T-cell (primary cell): ENCODE results near the gene HTRA1. TPM values are rescaled to one million over a fixed set of nuclear protein-coding genes. Genes with fewer than 3 reads are reported as not detected.

Source experiments
- ATAC-seq, 4 experiments: fragments of 200-7000 bp in 3 of 4; fragments of 150-1000 bp in 1 of 4; cut with Tn5 transposase; replicated peaks in 1 of 4; 1 replicate in 3 of 4; 2 replicates in 1 of 4; pipeline ENCODE4 v1.10.0; 2021; ENCODE audit warnings: moderate library complexity in 3 of 4, mild to moderate bottlenecking in 2 of 4, moderate number of reproducible peaks in 1 of 4
- CTCF ChIA-PET, 2 donors: fragments of 300-600 bp; sonication (Branson Sonifier 250); formaldehyde crosslinking; loops; one replicate each; lab custom pipeline; 2022; ENCODE audit warnings: antibody characterized with exemption in 2 of 2; lab: Charles Lee
- POLR2A ChIA-PET, 2 donors: fragments of 300-600 bp; sonication (Branson Sonifier 250); formaldehyde crosslinking; loops; one replicate each; lab custom pipeline; 2022; ENCODE audit warnings: antibody characterized with exemption in 2 of 2; lab: Charles Lee
- DNase-seq, 35 experiments: peaks; one replicate each; pipeline versions ENCODE4 v3.0.0 to v3.0.0-alpha.2; 2013 to 2023
- H3K27ac ChIP-seq: one replicate; pipeline ENCODE4 v1.5.1; 2013; ENCODE audit warnings: low read length
- H3K27me3 ChIP-seq, 2 experiments: replicated peaks in 1 of 2; 1 replicate in 1 of 2; 2 replicates in 1 of 2; pipeline versions ENCODE4 v1.6.1 to v1.7.0; 2013; ENCODE audit warnings: low read length in 1 of 2, mixed read lengths in 1 of 2; ENCODE audit not compliant: control insufficient read depth in 2 of 2, insufficient read depth in 2 of 2; ENCODE audit errors: extremely low read depth in 1 of 2
- H3K36me3 ChIP-seq, 2 donors: 1 replicate in 1 of 2; 2 replicates in 1 of 2; pipeline versions ENCODE4 v1.6.1 to v1.7.0; 2013; ENCODE audit warnings: low read length in 1 of 2; ENCODE audit not compliant: control insufficient read depth in 2 of 2, insufficient read depth in 1 of 2; ENCODE audit errors: extremely low read depth in 1 of 2
- H3K4me1 ChIP-seq, 2 experiments: 1 replicate in 1 of 2; 2 replicates in 1 of 2; pipeline versions ENCODE4 v1.6.1 to v1.7.0; 2013; ENCODE audit warnings: low read length in 2 of 2, mixed read lengths in 1 of 2; ENCODE audit not compliant: insufficient read depth in 2 of 2, control insufficient read depth in 1 of 2; ENCODE audit errors: extremely low read depth in 1 of 2
- H3K4me3 ChIP-seq, 2 donors: 1 replicate in 1 of 2; 2 replicates in 1 of 2; pipeline versions ENCODE4 v1.5.1 to v1.7.0; 2013; ENCODE audit warnings: mild to moderate bottlenecking in 2 of 2, low read length in 1 of 2, moderate library complexity in 1 of 2; ENCODE audit not compliant: control insufficient read depth in 1 of 2; ENCODE audit errors: extremely low read depth in 1 of 2
- H3K9me3 ChIP-seq: 2 replicates; pipeline ENCODE4 v1.7.0; 2013
- H3K27ac Mint-ChIP-seq, 2 donors: one replicate each; pipeline ENCODE4 v1.8.0; 2020 to 2021; ENCODE audit warnings: mild to moderate bottlenecking in 2 of 2, mixed read lengths in 2 of 2
- H3K27me3 Mint-ChIP-seq, 2 donors: one replicate each; pipeline ENCODE4 v1.8.0; 2021 to 2022; ENCODE audit warnings: mixed read lengths in 2 of 2
- H3K36me3 Mint-ChIP-seq: one replicate; pipeline ENCODE4 v1.8.0; 2021; ENCODE audit warnings: mixed read lengths
- H3K4me1 Mint-ChIP-seq, 3 donors: one replicate each; pipeline ENCODE4 v1.8.0; 2020 to 2022; ENCODE audit warnings: mixed read lengths in 3 of 3, mild to moderate bottlenecking in 1 of 3
- H3K4me3 Mint-ChIP-seq, 3 donors: one replicate each; pipeline ENCODE4 v1.8.0; 2020 to 2022; ENCODE audit warnings: mild to moderate bottlenecking in 3 of 3, mixed read lengths in 3 of 3, moderate library complexity in 3 of 3
- H3K9me3 Mint-ChIP-seq, 3 donors: one replicate each; pipeline ENCODE4 v1.8.0; 2020 to 2022; ENCODE audit warnings: mixed read lengths in 3 of 3
- WGBS: methylation state at CpG from one replicate; pipeline ENCODE4 v1.1.5; 2013; ENCODE audit warnings: missing lambda C conversion rate; ENCODE audit not compliant: insufficient coverage; 5-methylcytosine and 5-hydroxymethylcytosine counted together
- total RNA-seq, 35 experiments: library from RNA in 6 of 35; stranded (reverse) in 6 of 35; fragments of 120-200 nt in 1 of 35; gene quantifications; one replicate each; pipeline versions ENCODE4 v1.2.1 to v1.2.4 and lab custom pipeline; 2013 to 2026

Gene HTRA1
- total RNA-seq, 5 donors from 2014 or later (not counting 1 experiment from before 2014, with no cell fraction given) = 0.51 to 0.56 (median 0.55) TPM; not detected in 2

DNA sequence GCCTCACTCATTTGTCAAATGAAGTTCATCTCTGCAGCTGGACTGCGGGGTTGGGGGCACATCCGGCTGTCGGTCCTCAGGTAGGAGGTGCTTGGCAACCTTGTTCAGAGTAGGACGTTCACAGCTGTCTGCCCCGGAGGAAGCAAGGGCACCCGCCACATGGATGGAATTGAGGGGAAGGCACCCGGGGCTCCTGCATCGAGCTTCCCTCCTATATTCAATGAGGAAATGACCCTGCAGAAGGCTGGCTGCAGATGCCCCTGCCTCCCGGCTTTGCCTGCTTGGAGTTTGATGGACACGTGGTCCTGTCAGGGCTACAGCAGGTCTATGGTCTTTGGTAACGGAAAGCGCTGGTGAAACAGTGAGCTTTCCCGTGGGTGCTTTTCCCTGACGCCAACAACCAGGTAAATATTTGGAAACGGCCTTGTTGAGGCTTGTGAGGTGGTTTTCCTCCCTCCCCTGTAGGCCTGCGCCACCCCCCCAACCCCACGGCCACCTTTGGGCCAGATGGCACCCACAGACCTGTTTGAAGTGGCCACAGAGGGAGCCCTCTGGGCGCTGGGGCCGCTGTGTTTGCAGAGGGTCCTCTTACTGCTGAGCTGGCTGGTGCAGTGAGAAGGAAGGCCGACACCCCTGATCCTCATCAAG, 32.9 kb downstream of the HTRA1 start:
- Histone ChIP-seq H3K27ac (no peak overlapping the region), H3K27me3 (peaks cover 0 to 20% of the 10 kb centered on the region in 2 experiments), H3K36me3 (no peaks in the 10 kb centered on the region), H3K9me3 (no peaks in the 10 kb centered on the region), H3K4me1 (peaks cover 0 to 26% of the 10 kb centered on the region in 2 experiments), H3K4me3 (no peak overlapping the region)
- Mint-ChIP-seq H3K9me3 (no peaks in the 10 kb centered on the region), H3K4me1 (peaks cover 18 to 41% (median 27%) of the 10 kb centered on the region in 3 donors), H3K4me3 (no peak overlapping the region), H3K36me3 (no peaks in the 10 kb centered on the region), H3K27me3 (peaks cover 0 to 8% of the 10 kb centered on the region in 2 donors), H3K27ac (peak overlapping the region in 1 of 2 donors; percentile 31)
- CTCF ChIA-PET = interaction anchor here in 1 of 2 donors (0.6 kb wide), 1 partner anchor 192 kb away, joined by 3 read pairs; no protein-coding TSS in a partner anchor
- no peak for DNase-seq
- WGBS = 89% methylated on average over 8 of the region's 20 CpGs
- no peak for ATAC-seq
- POLR2A ChIA-PET = no interaction called here

GRCh38 chr10:122494833-122495232, 33.5 kb downstream of the HTRA1 start:
- Histone ChIP-seq H3K27ac (no peak overlapping the region), H3K27me3 (peaks cover 0 to 20% of the 10 kb centered on the region in 2 experiments), H3K36me3 (no peaks in the 10 kb centered on the region), H3K4me3 (no peak overlapping the region), H3K9me3 (no peaks in the 10 kb centered on the region), H3K4me1 (peaks cover 0 to 26% of the 10 kb centered on the region in 2 experiments)
- POLR2A ChIA-PET = no interaction called here
- H3K36me3 Mint-ChIP-seq = no peaks in the 10 kb centered on the region
- no peak overlapping the region for H3K4me3 Mint-ChIP-seq
- no peaks in the 10 kb centered on the region for H3K9me3 Mint-ChIP-seq
- H3K27me3 Mint-ChIP-seq = peaks cover 0 to 8% of the 10 kb centered on the region in 2 donors
- ATAC-seq = no peak
- WGBS = 96% methylated on average over 13 of the region's 14 CpGs
- CTCF ChIA-PET = interaction anchor here in 1 of 2 donors (0.6 kb wide), 1 partner anchor 192 kb away, joined by 3 read pairs; no protein-coding TSS in a partner anchor
- no peak overlapping the region for H3K27ac Mint-ChIP-seq
- no peak for DNase-seq
- peaks cover 18 to 41% (median 27%) of the 10 kb centered on the region in 3 donors for H3K4me1 Mint-ChIP-seq

DNA sequence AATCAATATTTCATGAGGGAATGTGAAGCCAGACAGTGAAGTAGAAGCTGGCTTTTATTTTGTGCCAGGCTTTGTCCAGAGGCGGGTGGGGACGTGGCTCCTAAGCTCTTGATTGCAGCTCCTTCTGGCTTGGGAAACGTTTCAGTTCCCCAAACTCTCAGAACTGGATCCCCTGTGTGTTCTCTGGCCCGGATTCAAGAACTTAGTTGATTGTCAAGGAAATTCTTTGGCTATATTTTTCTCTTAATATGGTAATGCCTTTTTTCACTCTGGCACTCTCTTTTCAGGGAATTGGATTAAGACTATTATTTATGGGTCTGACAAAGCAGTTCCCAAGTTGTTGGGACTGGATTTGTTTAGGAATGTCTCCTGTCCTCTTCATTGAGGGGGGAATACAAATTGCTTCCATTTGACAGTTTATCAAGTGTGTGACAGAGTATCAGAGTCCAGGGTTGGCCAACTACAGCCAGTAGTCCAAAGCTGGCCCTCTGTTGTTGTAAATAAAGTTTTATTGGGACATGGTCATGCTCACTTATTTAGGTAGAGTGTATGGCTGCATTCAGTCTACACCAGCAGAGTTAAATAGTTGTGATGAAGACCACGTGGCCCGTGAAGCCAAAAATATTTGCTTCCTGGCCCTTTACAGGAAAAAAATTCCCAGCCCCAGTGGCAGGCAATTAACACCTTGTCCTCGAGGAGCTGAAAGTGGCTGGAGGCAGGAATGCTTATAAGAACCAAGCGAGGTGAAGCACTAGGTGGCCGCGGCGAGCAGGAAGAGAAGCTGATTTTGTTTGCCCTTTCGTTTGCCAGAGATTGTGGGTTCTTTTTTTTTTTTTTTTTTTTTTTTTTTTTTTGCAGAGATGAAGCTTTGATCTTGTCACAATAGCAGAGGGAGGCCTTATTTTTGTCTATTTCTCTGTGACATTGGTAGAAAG, 34.3 kb downstream of the HTRA1 start:
- peaks cover 0 to 26% of the 10 kb centered on the region in 2 experiments for H3K4me1 ChIP-seq
- no peaks in the 10 kb centered on the region for H3K9me3 Mint-ChIP-seq
- peak in 2 of 4 experiments; percentile 22 to 28 for ATAC-seq
- WGBS = 57% methylated on average over 3 of the region's 12 CpGs
- H3K4me1 Mint-ChIP-seq = peaks cover 18 to 38% (median 26%) of the 10 kb centered on the region in 3 donors
- peaks cover 0 to 17% of the 10 kb centered on the region in 2 experiments for H3K27me3 ChIP-seq
- POLR2A ChIA-PET = interaction anchor here (0.6 kb wide), 2 partner anchors 37 to 56 kb away, joined by 3 read pairs; no protein-coding TSS in a partner anchor
- no peaks in the 10 kb centered on the region for H3K9me3 ChIP-seq
- peak overlapping the region in 1 of 2 donors; percentile 41 for H3K27ac Mint-ChIP-seq
- H3K36me3 Mint-ChIP-seq = no peaks in the 10 kb centered on the region
- peak in 11 of 35 experiments; percentile 6 to 45 (median 12) for DNase-seq
- H3K27ac ChIP-seq = no peak overlapping the region
- no peaks in the 10 kb centered on the region for H3K36me3 ChIP-seq
- H3K4me3 Mint-ChIP-seq = peak overlapping the region in 2 of 3 donors; percentile 31 to 32
- H3K27me3 Mint-ChIP-seq = peaks cover 0 to 8% of the 10 kb centered on the region in 2 donors
- CTCF ChIA-PET = interaction anchor here (0.6 to 1.1 kb wide), 4 partner anchors 17 to 70 kb away, joined by 3 to 6 read pairs (median 4); no protein-coding TSS in a partner anchor
- no peak overlapping the region for H3K4me3 ChIP-seq

DNA sequence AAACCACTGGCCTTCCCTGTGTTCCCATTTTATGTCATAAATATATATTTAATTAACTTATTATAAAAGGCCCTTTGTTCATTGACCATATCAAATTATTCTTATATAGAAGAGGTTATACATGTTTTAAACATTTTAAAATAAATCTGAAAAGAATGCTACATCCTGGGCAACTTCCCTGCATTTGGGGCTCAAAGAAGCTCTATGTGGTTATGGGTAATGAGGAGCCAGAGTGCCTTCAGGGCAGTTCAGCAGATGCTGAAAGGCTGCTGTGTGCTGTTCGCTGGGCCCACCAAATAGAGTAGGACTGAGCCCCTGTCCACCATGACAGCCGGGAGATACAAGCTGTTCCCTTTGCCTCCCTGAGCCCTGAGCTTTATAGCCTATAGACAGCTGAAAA, 35.9 kb downstream of the HTRA1 start:
- WGBS = 95% methylated on average over 2 of the region's 2 CpGs
- ChIA-PET POLR2A (interaction anchor here in 1 of 2 donors (0.6 kb wide), 1 partner anchor 52 kb away, joined by 3 read pairs; no protein-coding TSS in a partner anchor), CTCF (no interaction called here)
- no peak overlapping the region for H3K27ac ChIP-seq
- H3K9me3 Mint-ChIP-seq = no peaks in the 10 kb centered on the region
- no peak overlapping the region for H3K4me3 Mint-ChIP-seq
- ATAC-seq = no peak
- H3K4me1 ChIP-seq = peaks cover 0 to 10% of the 10 kb centered on the region in 2 experiments
- H3K27ac Mint-ChIP-seq = no peak overlapping the region
- no peak for DNase-seq
- H3K27me3 ChIP-seq = peaks cover 0 to 12% of the 10 kb centered on the region in 2 experiments
- no peaks in the 10 kb centered on the region for H3K36me3 Mint-ChIP-seq
- peaks cover 0 to 8% of the 10 kb centered on the region in 2 donors for H3K27me3 Mint-ChIP-seq
- no peaks in the 10 kb centered on the region for H3K9me3 ChIP-seq
- H3K36me3 ChIP-seq = no peaks in the 10 kb centered on the region
- H3K4me1 Mint-ChIP-seq = peaks cover 11 to 24% (median 14%) of the 10 kb centered on the region in 3 donors
- H3K4me3 ChIP-seq = no peak overlapping the region

GRCh38 chr10:122498521-122498920, 37.2 kb downstream of the HTRA1 start:
- Mint-ChIP-seq H3K27ac (no peak overlapping the region), H3K36me3 (no peaks in the 10 kb centered on the region), H3K4me1 (peaks cover 11 to 21% (median 14%) of the 10 kb centered on the region in 3 donors), H3K9me3 (no peaks in the 10 kb centered on the region), H3K27me3 (peaks cover 0 to 8% of the 10 kb centered on the region in 2 donors), H3K4me3 (no peak overlapping the region)
- no peak overlapping the region for H3K27ac ChIP-seq
- DNase-seq (no peak), ATAC-seq (no peak)
- H3K9me3 ChIP-seq = no peaks in the 10 kb centered on the region
- ChIA-PET CTCF (no interaction called here), POLR2A (no interaction called here)
- no peak overlapping the region for H3K4me3 ChIP-seq
- peaks cover 0 to 12% of the 10 kb centered on the region in 2 experiments for H3K27me3 ChIP-seq
- WGBS = 90% methylated on average over 3 of the region's 5 CpGs
- H3K36me3 ChIP-seq = no peaks in the 10 kb centered on the region
- H3K4me1 ChIP-seq = peaks cover 0 to 10% of the 10 kb centered on the region in 2 experiments

DNA sequence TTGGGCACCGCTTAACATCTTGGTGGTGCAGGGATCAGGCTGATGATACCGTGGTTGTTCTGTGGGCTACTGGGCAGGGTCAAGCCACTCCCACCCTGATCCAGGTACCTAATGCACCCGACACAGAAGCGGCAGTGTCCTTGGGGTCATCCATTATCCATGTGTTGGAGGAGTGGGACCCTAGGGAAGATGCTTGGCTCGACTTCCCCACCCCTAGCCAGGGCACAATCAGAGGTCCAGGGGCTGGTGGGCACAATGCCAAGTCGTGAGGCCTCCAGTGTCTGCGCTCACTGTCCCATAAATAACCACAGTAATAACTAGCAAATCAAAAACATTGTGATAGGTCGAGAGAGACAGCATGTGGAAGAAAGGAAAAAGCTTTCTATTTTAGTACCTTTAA, 37.7 kb downstream of the HTRA1 start:
- H3K4me3 ChIP-seq = no peak overlapping the region
- H3K36me3 ChIP-seq = no peaks in the 10 kb centered on the region
- ATAC-seq (no peak), DNase-seq (no peak)
- no peak overlapping the region for H3K27ac ChIP-seq
- peaks cover 0 to 10% of the 10 kb centered on the region in 2 experiments for H3K4me1 ChIP-seq
- CTCF ChIA-PET = no interaction called here
- no peak overlapping the region for H3K4me3 Mint-ChIP-seq
- no peaks in the 10 kb centered on the region for H3K36me3 Mint-ChIP-seq
- no peaks in the 10 kb centered on the region for H3K9me3 ChIP-seq
- no peak overlapping the region for H3K27ac Mint-ChIP-seq
- peaks cover 0 to 5% of the 10 kb centered on the region in 2 donors for H3K27me3 Mint-ChIP-seq
- 100% methylated on average over 1 of the region's 8 CpGs for WGBS
- POLR2A ChIA-PET = no interaction called here
- H3K27me3 ChIP-seq = peaks cover 0 to 10% of the 10 kb centered on the region in 2 experiments
- H3K4me1 Mint-ChIP-seq = peaks cover 11 to 19% (median 14%) of the 10 kb centered on the region in 3 donors
- H3K9me3 Mint-ChIP-seq = no peaks in the 10 kb centered on the region
